ENCODE data around the gene SCYL3.

SCYL3 gene

DNA sequence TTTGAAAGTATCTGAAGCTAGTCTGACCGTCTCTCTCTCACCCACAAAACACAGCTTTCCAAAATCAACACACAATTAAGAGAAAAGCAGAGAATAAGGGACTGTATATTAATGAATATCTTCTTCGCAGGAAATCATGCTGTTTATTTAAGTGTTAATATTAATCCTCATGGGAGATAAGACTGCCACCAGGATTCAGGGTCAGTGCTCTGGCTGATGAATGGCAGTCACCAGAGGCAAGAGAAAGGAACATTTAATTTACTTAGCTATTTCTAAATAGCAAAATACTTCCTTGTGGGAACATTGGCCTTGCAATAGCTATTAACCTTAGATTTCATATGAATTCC lies 2.2 kb downstream of the SCYL3 start:
- TF ChIP-seq, protein P1, sequence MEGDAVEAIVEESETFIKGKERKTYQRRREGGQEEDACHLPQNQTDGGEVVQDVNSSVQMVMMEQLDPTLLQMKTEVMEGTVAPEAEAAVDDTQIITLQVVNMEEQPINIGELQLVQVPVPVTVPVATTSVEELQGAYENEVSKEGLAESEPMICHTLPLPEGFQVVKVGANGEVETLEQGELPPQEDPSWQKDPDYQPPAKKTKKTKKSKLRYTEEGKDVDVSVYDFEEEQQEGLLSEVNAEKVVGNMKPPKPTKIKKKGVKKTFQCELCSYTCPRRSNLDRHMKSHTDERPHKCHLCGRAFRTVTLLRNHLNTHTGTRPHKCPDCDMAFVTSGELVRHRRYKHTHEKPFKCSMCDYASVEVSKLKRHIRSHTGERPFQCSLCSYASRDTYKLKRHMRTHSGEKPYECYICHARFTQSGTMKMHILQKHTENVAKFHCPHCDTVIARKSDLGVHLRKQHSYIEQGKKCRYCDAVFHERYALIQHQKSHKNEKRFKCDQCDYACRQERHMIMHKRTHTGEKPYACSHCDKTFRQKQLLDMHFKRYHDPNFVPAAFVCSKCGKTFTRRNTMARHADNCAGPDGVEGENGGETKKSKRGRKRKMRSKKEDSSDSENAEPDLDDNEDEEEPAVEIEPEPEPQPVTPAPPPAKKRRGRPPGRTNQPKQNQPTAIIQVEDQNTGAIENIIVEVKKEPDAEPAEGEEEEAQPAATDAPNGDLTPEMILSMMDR (conservative IDR thresholded peaks at IDR 0.05; ENCODE audit: low read depth, low read length) = no peak
- Histone ChIP-seq H3K4me1 (ENCODE audit: low read depth, poor library complexity, severe bottlenecking) (peaks cover 27% of the 10 kb centered on the region), H3K27me3 (ENCODE audit: insufficient read depth, low read depth) (no peaks in the 10 kb centered on the region), H3K36me3 (ENCODE audit: insufficient read depth) (no peaks in the 10 kb centered on the region), H3K4me3 (IDR thresholded peaks at IDR 0.05; ENCODE audit: insufficient read depth, low read depth, low read length) (no peak overlapping the region), H3K79me2 (ENCODE audit: insufficient read depth, low read depth) (peaks cover 35% of the 10 kb centered on the region), H4K20me1 (ENCODE audit: insufficient read depth) (no peaks in the 10 kb centered on the region), H3K4me2 (no peak overlapping the region), H3K27ac (no peak overlapping the region), H3K9ac (no peak overlapping the region), H2AFZ (ENCODE audit: low read depth) (no peak overlapping the region)

DNA sequence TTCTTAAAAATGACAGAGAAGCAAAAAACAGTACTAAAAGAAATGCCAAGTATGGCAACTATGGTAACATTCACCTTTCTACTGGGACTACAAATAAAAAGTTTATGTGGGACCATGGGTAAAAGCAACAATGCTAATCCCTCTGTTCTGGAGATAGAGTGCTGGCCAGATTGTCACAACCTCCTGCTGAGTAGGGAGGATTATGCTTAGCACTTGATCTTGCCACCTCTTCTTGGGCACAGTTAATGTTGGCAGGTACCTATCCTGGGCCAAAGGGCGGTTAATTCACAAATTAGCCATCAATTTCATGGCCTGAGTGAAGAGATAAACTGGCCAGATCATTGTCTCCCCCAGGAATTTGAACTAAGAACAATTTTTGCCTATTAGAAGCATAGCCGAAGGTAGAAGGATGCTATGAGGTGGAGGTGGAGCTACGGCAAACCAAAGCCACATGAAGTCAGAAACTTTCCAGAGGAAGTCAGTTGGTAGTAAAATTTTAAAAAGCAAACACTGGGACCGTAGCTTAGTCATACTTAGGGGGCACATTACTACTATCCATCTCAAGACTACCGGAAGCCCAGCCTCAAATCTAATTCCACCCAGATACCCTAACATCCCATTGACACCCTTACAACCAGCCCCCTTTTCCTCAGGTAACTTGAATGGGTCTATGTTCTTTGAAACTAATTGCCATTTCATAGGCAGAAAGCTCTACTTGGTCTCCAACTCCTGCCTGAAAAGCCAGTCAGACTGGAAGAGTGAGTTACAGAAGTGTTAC lies 2.7 kb downstream of the SCYL3 start:
- Histone ChIP-seq H3K27me3 (ENCODE audit: insufficient read depth, low read depth) (no peaks in the 10 kb centered on the region), H3K4me2 (no peak overlapping the region), H4K20me1 (ENCODE audit: insufficient read depth) (no peaks in the 10 kb centered on the region), H3K36me3 (ENCODE audit: insufficient read depth) (no peaks in the 10 kb centered on the region), H3K4me1 (ENCODE audit: low read depth, poor library complexity, severe bottlenecking) (peaks cover 27% of the 10 kb centered on the region), H3K79me2 (ENCODE audit: insufficient read depth, low read depth) (peaks cover 35% of the 10 kb centered on the region), H3K27ac (no peak overlapping the region), H3K9ac (no peak overlapping the region), H2AFZ (ENCODE audit: low read depth) (no peak overlapping the region), H3K4me3 (IDR thresholded peaks at IDR 0.05; ENCODE audit: insufficient read depth, low read depth, low read length) (no peak overlapping the region)
- TF ChIP-seq, protein P1 (conservative IDR thresholded peaks at IDR 0.05; ENCODE audit: low read depth, low read length) = no peak

DNA sequence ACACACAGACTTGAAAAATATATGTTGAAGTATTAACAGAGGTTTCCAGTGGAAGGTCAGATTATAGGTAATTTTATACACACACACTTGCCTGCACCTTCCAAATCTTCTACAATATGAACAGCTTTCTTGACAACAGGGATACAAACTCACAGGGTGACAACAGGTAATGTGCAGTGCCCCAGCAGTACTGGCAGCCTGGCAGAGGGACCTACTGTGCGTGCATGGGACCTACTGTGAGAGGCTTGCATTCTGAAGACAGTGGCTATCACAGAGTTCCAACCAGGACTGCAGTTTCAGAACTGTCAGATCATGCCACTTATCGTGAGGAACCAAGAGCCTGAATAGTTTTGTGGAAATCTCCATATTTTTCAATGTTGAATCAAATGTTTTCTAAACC lies 3.8 kb downstream of the SCYL3 start:
- no peak overlapping the region for H3K27ac ChIP-seq

DNA sequence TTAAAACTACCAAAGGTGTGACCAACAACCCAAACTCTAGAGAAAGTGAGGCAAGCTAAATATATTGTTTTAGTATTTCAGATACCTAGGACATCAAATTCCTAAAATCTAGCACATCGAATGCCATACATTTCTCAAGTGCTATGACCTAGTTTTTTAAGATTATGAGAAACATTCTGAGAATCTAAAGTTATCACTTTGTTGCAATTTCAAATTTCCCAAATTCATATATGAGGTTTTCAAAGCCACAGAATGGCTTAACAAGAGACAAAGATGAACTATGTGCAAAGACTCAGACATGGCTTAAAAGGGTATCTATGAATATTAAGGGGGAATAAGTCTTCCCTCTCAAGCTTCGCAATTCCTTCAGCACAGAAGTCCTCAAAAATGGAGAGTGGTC lies 6.8 kb downstream of the SCYL3 start:
- Histone ChIP-seq H3K4me3 (IDR thresholded peaks at IDR 0.05; ENCODE audit: insufficient read depth, low read depth, low read length) (no peak overlapping the region), H4K20me1 (ENCODE audit: insufficient read depth) (no peaks in the 10 kb centered on the region), H3K36me3 (ENCODE audit: insufficient read depth) (no peaks in the 10 kb centered on the region), H3K4me1 (ENCODE audit: low read depth, poor library complexity, severe bottlenecking) (peaks cover 23% of the 10 kb centered on the region), H3K79me2 (ENCODE audit: insufficient read depth, low read depth) (peaks cover 22% of the 10 kb centered on the region; the same call in 1 of the 2 replicates), H3K9ac (no peak overlapping the region), H3K27me3 (ENCODE audit: insufficient read depth, low read depth) (no peaks in the 10 kb centered on the region), H3K27ac (no peak overlapping the region), H2AFZ (ENCODE audit: low read depth) (no peak overlapping the region), H3K4me2 (no peak overlapping the region)
- TF ChIP-seq, protein P1 (conservative IDR thresholded peaks at IDR 0.05; ENCODE audit: low read depth, low read length) = no peak

More for the DNA sequence above, 3.8 kb downstream of the SCYL3 start:
- H4K20me1 ChIP-seq (ENCODE audit: insufficient read depth) = no peaks in the 10 kb centered on the region
- TF ChIP-seq, protein P1 (conservative IDR thresholded peaks at IDR 0.05; ENCODE audit: low read depth, low read length) = no peak
- no peak overlapping the region for H3K4me3 ChIP-seq (IDR thresholded peaks at IDR 0.05; ENCODE audit: insufficient read depth, low read depth, low read length)
- peaks cover 35% of the 10 kb centered on the region for H3K79me2 ChIP-seq (ENCODE audit: insufficient read depth, low read depth)
- H3K27me3 ChIP-seq (ENCODE audit: insufficient read depth, low read depth) = no peaks in the 10 kb centered on the region
- no peaks in the 10 kb centered on the region for H3K36me3 ChIP-seq (ENCODE audit: insufficient read depth)
- peaks cover 35% of the 10 kb centered on the region for H3K4me1 ChIP-seq (ENCODE audit: low read depth, poor library complexity, severe bottlenecking)
- no peak overlapping the region for H3K4me2 ChIP-seq
- no peak overlapping the region for H2AFZ ChIP-seq (ENCODE audit: low read depth)
- no peak overlapping the region for H3K9ac ChIP-seq
